Fibroblast of lung (primary cell): Measurements from ENCODE around the gene KLHL2.

Source experiments
- EZH2 ChIP-seq: IDR thresholded peaks from 2 replicates; pipeline ENCODE4 v1.5.1; 2012; ENCODE audit warnings: low read length, control low read depth, mild to moderate bottlenecking; ENCODE audit errors: missing control alignments
- TF ChIP-seq, protein P1 (sequence below), 2 donors: IDR thresholded peaks in 1 of 2; conservative IDR thresholded peaks in 1 of 2; 1 replicate in 1 of 2; 2 replicates in 1 of 2; pipeline ENCODE4 v1.5.1; 2011 to 2012; ENCODE audit warnings: low read length in 2 of 2, control low read depth in 1 of 2, inconsistent platforms in 1 of 2, low read depth in 1 of 2, mild to moderate bottlenecking in 1 of 2

DNA sequence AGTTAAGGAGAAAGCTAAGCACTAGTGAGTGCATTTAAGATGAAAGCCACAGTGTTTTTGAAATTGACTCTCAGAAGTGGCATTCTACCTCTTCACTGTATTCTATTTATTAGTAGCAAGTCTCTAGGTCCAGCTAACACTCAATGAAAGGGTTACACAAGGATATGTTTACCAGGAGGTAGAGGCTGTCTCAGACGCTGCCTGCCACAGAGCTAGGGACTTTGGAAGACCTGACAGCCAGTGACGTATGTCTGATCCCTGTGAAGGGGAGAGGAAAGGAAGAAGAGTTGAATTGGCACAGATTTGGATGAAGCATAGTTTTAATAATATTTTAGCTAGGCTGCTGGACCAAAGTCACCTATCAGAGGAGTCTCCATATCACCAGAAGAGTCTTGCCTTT is 36.5 kb upstream of the KLHL2 start:
- TF ChIP-seq, protein P1, sequence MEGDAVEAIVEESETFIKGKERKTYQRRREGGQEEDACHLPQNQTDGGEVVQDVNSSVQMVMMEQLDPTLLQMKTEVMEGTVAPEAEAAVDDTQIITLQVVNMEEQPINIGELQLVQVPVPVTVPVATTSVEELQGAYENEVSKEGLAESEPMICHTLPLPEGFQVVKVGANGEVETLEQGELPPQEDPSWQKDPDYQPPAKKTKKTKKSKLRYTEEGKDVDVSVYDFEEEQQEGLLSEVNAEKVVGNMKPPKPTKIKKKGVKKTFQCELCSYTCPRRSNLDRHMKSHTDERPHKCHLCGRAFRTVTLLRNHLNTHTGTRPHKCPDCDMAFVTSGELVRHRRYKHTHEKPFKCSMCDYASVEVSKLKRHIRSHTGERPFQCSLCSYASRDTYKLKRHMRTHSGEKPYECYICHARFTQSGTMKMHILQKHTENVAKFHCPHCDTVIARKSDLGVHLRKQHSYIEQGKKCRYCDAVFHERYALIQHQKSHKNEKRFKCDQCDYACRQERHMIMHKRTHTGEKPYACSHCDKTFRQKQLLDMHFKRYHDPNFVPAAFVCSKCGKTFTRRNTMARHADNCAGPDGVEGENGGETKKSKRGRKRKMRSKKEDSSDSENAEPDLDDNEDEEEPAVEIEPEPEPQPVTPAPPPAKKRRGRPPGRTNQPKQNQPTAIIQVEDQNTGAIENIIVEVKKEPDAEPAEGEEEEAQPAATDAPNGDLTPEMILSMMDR (conservative IDR thresholded peaks at IDR 0.05 in 1 of 2, IDR thresholded peaks at IDR 0.05 in 1 of 2; ENCODE audit: low read depth in 1 of 2, low read length in 2 of 2), result no peak
- no peak for TF ChIP-seq EZH2
